Left ventricle myocardium superior (tissue), 1 donor: ENCODE measurements around the gene KSR1. TPM values are rescaled to one million over a fixed set of nuclear protein-coding genes. Genes with fewer than 3 reads are reported as not detected.
"Not testable (repeated sequence)": the region's sequence is repeated elsewhere in the genome, so short reads cannot be mapped to it uniquely, and the experiment has no call there.

ENCODE experiments used
- ATAC-seq: fragments of 200-7000 bp; cut with Tn5 transposase; one replicate; pipeline ENCODE4 v1.9.1; 2020; ENCODE audit warnings: mild to moderate bottlenecking, moderate library complexity
- DNase-seq: peaks from one replicate; pipeline ENCODE4 v3.0.0-alpha.2; 2020
- intact Hi-C: fragments of 100-400 bp; cut with micrococcal nuclease; formaldehyde crosslinking; loops from one replicate; pipeline ENCODE4 v1.11.0; 2022
- total RNA-seq: library from RNA; stranded (reverse); fragmentation: NEBNext Ultra II Directional; extraction: Animal tissue kit (Norgen Biotek cat#: 25700); gene quantifications from one replicate; pipeline ENCODE4 v1.2.1, GENCODE V29; 2021
- donor health status: DM: no; HTN: yes; CAD: no; lungs with severe emphysema.

KSR1 gene
- total RNA-seq, 1 donor from 2014 or later: 10.2 TPM

GRCh38 chr17:27651411-27652345 is 195.4 kb downstream of the KSR1 start:
- intact Hi-C loops: loop anchor here (5.0 to 10.0 kb wide), 2 partner anchors 49 to 103 kb away; no protein-coding TSS in a partner anchor
- DNase-seq: peak; percentile 72
- ATAC-seq: peak; percentile 57

GRCh38 chr17:27653449-27653971 is 197.3 kb downstream of the KSR1 start:
- ATAC-seq, DNase-seq: not testable (repeated sequence)
- intact Hi-C loops: loop anchor here (5.0 to 10.0 kb wide), 2 partner anchors 51 to 101 kb away; no protein-coding TSS in a partner anchor

GRCh38 chr17:27654136-27654535 is 197.9 kb downstream of the KSR1 start:
- DNase-seq: no peak
- intact Hi-C loops: loop anchor here (5.0 to 10.0 kb wide), 2 partner anchors 52 to 101 kb away; no protein-coding TSS in a partner anchor
- no peak for ATAC-seq

GRCh38 chr17:27654654-27655524 is 198.6 kb downstream of the KSR1 start:
- DNase-seq: peak; percentile 76
- ATAC-seq: peak; percentile 48
- intact Hi-C loops: loop anchor here (5.0 to 10.0 kb wide), 2 partner anchors 53 to 100 kb away; no protein-coding TSS in a partner anchor

GRCh38 chr17:27655525-27656111 is 199.4 kb downstream of the KSR1 start:
- not testable (repeated sequence) for DNase-seq, ATAC-seq
- intact Hi-C loops: loop anchor here (10.0 kb wide), 1 partner anchor 99 kb away; no protein-coding TSS in a partner anchor

GRCh38 chr17:27656620-27657019 is 200.4 kb downstream of the KSR1 start:
- not testable (repeated sequence) for DNase-seq, ATAC-seq
- intact Hi-C loops: loop anchor here (10.0 kb wide), 1 partner anchor 98 kb away; no protein-coding TSS in a partner anchor

- no peak for DNase-seq
- intact Hi-C loops: loop anchor here (10.0 kb wide), 1 partner anchor 97 kb away; no protein-coding TSS in a partner anchor
- ATAC-seq: no peak
These were observed 201.4 kb downstream of the KSR1 start for GRCh38 chr17:27657620-27658019.

- intact Hi-C loops: loop anchor here (10.0 kb wide), 1 partner anchor 95 kb away; no protein-coding TSS in a partner anchor
- ATAC-seq (no peak), DNase-seq (no peak)
These were observed 203.4 kb downstream of the KSR1 start for GRCh38 chr17:27659683-27660082.

GRCh38 chr17:27660436-27660835 is 204.2 kb downstream of the KSR1 start:
- intact Hi-C loops: no loop called here
- DNase-seq: no peak
- ATAC-seq: no peak

- intact Hi-C loops: no loop called here
- ATAC-seq: no peak
- DNase-seq: no peak
These were observed 207.8 kb downstream of the KSR1 start for GRCh38 chr17:27663936-27664605.

- intact Hi-C loops: no loop called here
- DNase-seq (no peak), ATAC-seq (no peak)
These were observed 208.3 kb downstream of the KSR1 start for GRCh38 chr17:27664606-27664965.

GRCh38 chr17:27665549-27665948 is 209.3 kb downstream of the KSR1 start:
- no peak for DNase-seq
- ATAC-seq: no peak
- intact Hi-C loops: no loop called here

GRCh38 chr17:27666270-27666669 is 210.0 kb downstream of the KSR1 start:
- intact Hi-C loops, DNase-seq: not testable (repeated sequence)

GRCh38 chr17:27666831-27667560 is 210.7 kb downstream of the KSR1 start:
- intact Hi-C loops: no loop called here
- no peak for ATAC-seq
- DNase-seq: no peak

More at GRCh38 chr17:27666270-27666669, 210.0 kb downstream of the KSR1 start:
- ATAC-seq: not testable (repeated sequence)

- ATAC-seq: no peak
- intact Hi-C loops: no loop called here
- no peak for DNase-seq
These were observed 211.6 kb downstream of the KSR1 start for GRCh38 chr17:27667656-27668487.

GRCh38 chr17:27668488-27668823 is 212.2 kb downstream of the KSR1 start:
- DNase-seq (no peak), ATAC-seq (no peak)
- intact Hi-C loops: no loop called here

GRCh38 chr17:27669136-27669535 is 212.9 kb downstream of the KSR1 start:
- intact Hi-C loops: no loop called here
- DNase-seq: no peak
- no peak for ATAC-seq
